HG03469 (cell line): ENCODE data around the gene FAM53A.
"Not testable (repeated sequence)": the region's sequence is repeated elsewhere in the genome, so short reads cannot be mapped to it uniquely, and the experiment has no call there.

Experiments
- ATAC-seq: cut with Tn5 transposase; IDR thresholded peaks from one replicate; pipeline ENCODE4 v1.9.1; 2021; ENCODE audit warnings: mild to moderate bottlenecking, moderate library complexity, moderate number of reproducible peaks; ENCODE audit not compliant: unreplicated experiment

Gene FAM53A

GRCh38 chr4:1609901-1610790 is 74.0 kb downstream of the FAM53A start:
- ATAC-seq, result no peak

- ATAC-seq, result no peak
These were observed 75.2 kb downstream of the FAM53A start for GRCh38 chr4:1608821-1609500.

GRCh38 chr4:1608196-1608820 is 75.8 kb downstream of the FAM53A start:
- ATAC-seq, result no peak

- not testable (repeated sequence) for ATAC-seq
These were observed 76.5 kb downstream of the FAM53A start for GRCh38 chr4:1607436-1608195.

- no peak for ATAC-seq
These were observed 79.4 kb downstream of the FAM53A start for GRCh38 chr4:1604706-1605205.

- ATAC-seq, result no peak
These were observed 79.9 kb downstream of the FAM53A start for GRCh38 chr4:1604181-1604705.

GRCh38 chr4:1603413-1604135 is 80.5 kb downstream of the FAM53A start:
- ATAC-seq, result no peak

GRCh38 chr4:1602655-1603412 is 81.3 kb downstream of the FAM53A start:
- no peak for ATAC-seq

- no peak for ATAC-seq
These were observed 82.1 kb downstream of the FAM53A start for GRCh38 chr4:1601852-1602654.

- no peak for ATAC-seq
These were observed 82.6 kb downstream of the FAM53A start for GRCh38 chr4:1601533-1601835.

- no peak for ATAC-seq
These were observed 83.1 kb downstream of the FAM53A start for GRCh38 chr4:1600811-1601532.

- no peak for ATAC-seq
These were observed 83.8 kb downstream of the FAM53A start for GRCh38 chr4:1600211-1600780.

GRCh38 chr4:1599491-1600210 is 84.5 kb downstream of the FAM53A start:
- no peak for ATAC-seq

- ATAC-seq, result no peak
These were observed 85.1 kb downstream of the FAM53A start for GRCh38 chr4:1599026-1599481.

- no peak for ATAC-seq
These were observed 85.7 kb downstream of the FAM53A start for GRCh38 chr4:1598206-1599025.
